Parathyroid adenoma (tissue), 2 donors: ENCODE results near the gene DVL2.

Experiments
- H2AFZ ChIP-seq: fragments of 300-600 bp; sonication (generic); one replicate; pipeline ENCODE4 v1.7.0; 2017; ENCODE audit warnings: antibody characterized with exemption, mild to moderate bottlenecking
- H3K27ac ChIP-seq: fragments of 300-600 bp; sonication (generic); one replicate; pipeline ENCODE4 v1.7.0; 2017
- H3K27me3 ChIP-seq: fragments of 300-600 bp; sonication (generic); one replicate; pipeline ENCODE4 v1.7.0; 2017; ENCODE audit warnings: low read length; ENCODE audit not compliant: control insufficient read depth, insufficient read depth
- H3K36me3 ChIP-seq: fragments of 300-600 bp; sonication (generic); one replicate; pipeline ENCODE4 v1.7.0; 2017; ENCODE audit warnings: low read length; ENCODE audit not compliant: control insufficient read depth, insufficient read depth
- H3K4me1 ChIP-seq: fragments of 300-600 bp; sonication (generic); one replicate; pipeline ENCODE4 v1.7.0; 2017; ENCODE audit warnings: control low read depth
- H3K4me2 ChIP-seq: fragments of 300-600 bp; sonication (generic); one replicate; pipeline ENCODE4 v1.7.0; 2017; ENCODE audit warnings: low read length
- H3K4me3 ChIP-seq: fragments of 300-600 bp; sonication (generic); one replicate; pipeline ENCODE4 v1.7.0; 2017; ENCODE audit warnings: low read depth, low read length
- H3K79me2 ChIP-seq: fragments of 300-600 bp; sonication (generic); one replicate; pipeline ENCODE4 v1.7.0; 2017; ENCODE audit warnings: control low read depth
- H3K9ac ChIP-seq: fragments of 300-600 bp; sonication (generic); one replicate; pipeline ENCODE4 v1.7.0; 2017; ENCODE audit warnings: mild to moderate bottlenecking
- H3K9me3 ChIP-seq: fragments of 300-600 bp; sonication (generic); one replicate; pipeline ENCODE4 v1.7.0; 2017; ENCODE audit warnings: low read length; ENCODE audit not compliant: control insufficient read depth
- TF ChIP-seq, protein P1 (sequence below): fragments of 300-600 bp; sonication (generic); IDR thresholded peaks from one replicate; pipeline ENCODE4 v1.7.0; 2017; ENCODE audit warnings: antibody characterized with exemption, mild to moderate bottlenecking
- donor health status: primary hyperparathyroidism.

Gene DVL2

DNA sequence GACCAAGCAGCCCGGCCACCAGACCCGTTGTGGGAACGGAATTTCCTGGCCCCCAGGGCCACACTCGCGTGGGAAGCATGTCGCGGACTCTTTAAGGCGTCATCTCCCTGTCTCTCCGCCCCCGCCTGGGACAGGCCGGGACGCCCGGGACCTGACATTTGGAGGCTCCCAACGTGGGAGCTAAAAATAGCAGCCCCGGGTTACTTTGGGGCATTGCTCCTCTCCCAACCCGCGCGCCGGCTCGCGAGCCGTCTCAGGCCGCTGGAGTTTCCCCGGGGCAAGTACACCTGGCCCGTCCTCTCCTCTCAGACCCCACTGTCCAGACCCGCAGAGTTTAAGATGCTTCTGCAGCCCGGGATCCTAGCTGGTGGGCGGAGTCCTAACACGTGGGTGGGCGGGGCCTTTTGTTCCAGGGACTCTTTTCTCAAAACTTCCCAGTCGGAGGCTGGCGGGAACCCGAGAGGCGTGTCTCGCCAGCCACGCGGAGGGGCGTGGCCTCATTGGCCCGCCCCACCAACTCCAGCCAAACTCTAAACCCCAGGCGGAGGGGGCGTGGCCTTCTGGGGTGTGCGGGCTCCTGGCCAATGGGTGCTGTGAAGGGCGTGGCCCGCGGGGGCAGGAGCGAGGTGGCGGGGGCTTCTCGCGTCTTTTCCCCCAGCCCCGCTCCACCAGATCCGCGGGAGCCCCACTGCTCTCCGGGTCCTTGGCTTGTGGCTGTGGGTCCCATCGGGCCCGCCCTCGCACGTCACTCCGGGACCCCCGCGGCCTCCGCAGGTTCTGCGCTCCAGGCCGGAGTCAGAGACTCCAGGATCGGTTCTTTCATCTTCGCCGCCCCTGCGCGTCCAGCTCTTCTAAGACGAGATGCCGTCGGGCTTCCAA, 47.0 kb upstream of the DVL2 start, which contains the start of gene SLC2A4:
TSS of gene SLC2A4 (plus strand) at position 645 of the 879 bp plus-strand sequence. CDS start at position 862, 217 bp downstream.
- H3K4me3 ChIP-seq: peak within 1 kb of the TSS; percentile 61
- TF ChIP-seq, protein P1, sequence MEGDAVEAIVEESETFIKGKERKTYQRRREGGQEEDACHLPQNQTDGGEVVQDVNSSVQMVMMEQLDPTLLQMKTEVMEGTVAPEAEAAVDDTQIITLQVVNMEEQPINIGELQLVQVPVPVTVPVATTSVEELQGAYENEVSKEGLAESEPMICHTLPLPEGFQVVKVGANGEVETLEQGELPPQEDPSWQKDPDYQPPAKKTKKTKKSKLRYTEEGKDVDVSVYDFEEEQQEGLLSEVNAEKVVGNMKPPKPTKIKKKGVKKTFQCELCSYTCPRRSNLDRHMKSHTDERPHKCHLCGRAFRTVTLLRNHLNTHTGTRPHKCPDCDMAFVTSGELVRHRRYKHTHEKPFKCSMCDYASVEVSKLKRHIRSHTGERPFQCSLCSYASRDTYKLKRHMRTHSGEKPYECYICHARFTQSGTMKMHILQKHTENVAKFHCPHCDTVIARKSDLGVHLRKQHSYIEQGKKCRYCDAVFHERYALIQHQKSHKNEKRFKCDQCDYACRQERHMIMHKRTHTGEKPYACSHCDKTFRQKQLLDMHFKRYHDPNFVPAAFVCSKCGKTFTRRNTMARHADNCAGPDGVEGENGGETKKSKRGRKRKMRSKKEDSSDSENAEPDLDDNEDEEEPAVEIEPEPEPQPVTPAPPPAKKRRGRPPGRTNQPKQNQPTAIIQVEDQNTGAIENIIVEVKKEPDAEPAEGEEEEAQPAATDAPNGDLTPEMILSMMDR: no peak
- peak within 1 kb of the TSS; percentile 93 for H3K27ac ChIP-seq
- no peaks in the 10 kb centered on the region for H3K36me3 ChIP-seq
- no peak within 1 kb of the TSS for H3K9ac ChIP-seq
- H3K79me2 ChIP-seq: no peaks in the 10 kb centered on the region
- peak within 1 kb of the TSS; percentile 76 for H2AFZ ChIP-seq
- no peaks in the 10 kb centered on the region for H3K9me3 ChIP-seq
- H3K27me3 ChIP-seq: no peaks in the 10 kb centered on the region
- peak within 1 kb of the TSS; percentile 74 for H3K4me2 ChIP-seq
- peaks cover 12% of the 10 kb centered on the region for H3K4me1 ChIP-seq

DNA sequence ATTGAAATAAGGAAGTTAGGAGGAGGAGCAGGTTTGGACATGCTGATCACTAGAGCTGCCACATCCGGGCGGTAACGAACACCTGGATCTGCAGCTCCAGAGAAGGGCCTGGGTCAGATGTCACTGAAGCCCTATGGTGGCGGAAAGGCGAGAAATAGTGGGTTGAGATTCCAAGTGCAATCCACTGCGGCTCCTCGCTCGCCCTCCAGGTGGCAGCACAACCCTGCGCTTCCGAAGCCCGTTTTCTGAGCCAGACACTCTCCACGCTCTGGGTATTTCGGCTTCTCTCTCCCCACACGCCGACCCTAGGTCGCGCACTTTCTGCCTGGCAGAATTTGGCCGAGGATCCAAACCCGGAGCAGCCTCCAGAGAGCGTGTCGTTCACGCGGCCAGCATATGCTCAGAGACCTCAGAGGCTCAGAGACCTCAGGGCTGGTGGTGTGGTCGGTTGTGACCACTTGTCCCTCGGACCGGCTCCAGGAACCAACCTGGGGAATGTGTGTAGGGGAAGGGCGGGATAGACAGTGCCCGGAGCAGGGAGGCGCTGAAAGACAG, 46.3 kb upstream of the DVL2 start:
- Histone ChIP-seq H3K9me3 (no peaks in the 10 kb centered on the region), H2AFZ (peak overlapping the region; percentile 76), H3K27ac (peak overlapping the region; percentile 93), H3K4me1 (peaks cover 12% of the 10 kb centered on the region), H3K36me3 (no peaks in the 10 kb centered on the region), H3K9ac (no peak overlapping the region), H3K4me2 (peak overlapping the region; percentile 74), H3K27me3 (no peaks in the 10 kb centered on the region), H3K4me3 (peak overlapping the region; percentile 61), H3K79me2 (no peaks in the 10 kb centered on the region)
- TF ChIP-seq, protein P1: peak; percentile 96

DNA sequence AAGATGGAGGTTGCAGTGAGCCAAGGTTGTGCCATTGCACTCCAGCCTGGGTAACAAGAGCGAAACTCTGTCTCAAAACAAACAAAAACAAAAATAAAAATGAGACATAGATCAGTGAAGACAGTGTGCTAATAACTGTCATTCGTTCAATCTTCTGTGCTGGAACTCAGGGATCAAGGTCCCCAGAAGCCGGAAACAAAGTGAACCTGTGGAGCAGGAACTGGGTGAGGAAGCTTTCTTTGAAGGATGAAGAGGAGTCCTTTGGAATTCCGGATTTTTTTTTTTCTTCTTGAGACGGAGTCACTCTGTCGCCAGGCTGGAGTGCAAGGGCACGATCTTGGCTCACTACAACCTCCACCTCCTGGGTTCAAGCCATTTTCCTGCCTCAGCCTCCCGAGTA, 45.1 kb upstream of the DVL2 start:
- H3K27ac ChIP-seq: no peak overlapping the region

GRCh38 chr17:7266784-7267183, 32.5 kb upstream of the DVL2 start:
- Histone ChIP-seq H2AFZ (no peak overlapping the region), H3K9ac (no peak overlapping the region), H3K79me2 (no peaks in the 10 kb centered on the region), H3K4me1 (peaks cover 9% of the 10 kb centered on the region), H3K9me3 (no peaks in the 10 kb centered on the region), H3K4me3 (no peak overlapping the region), H3K27ac (no peak overlapping the region), H3K4me2 (no peak overlapping the region), H3K36me3 (no peaks in the 10 kb centered on the region), H3K27me3 (no peaks in the 10 kb centered on the region)
- TF ChIP-seq, protein P1: no peak

More for the DNA sequence above, 45.1 kb upstream of the DVL2 start:
- H3K4me1 ChIP-seq: peaks cover 12% of the 10 kb centered on the region
- no peak overlapping the region for H2AFZ ChIP-seq
- no peaks in the 10 kb centered on the region for H3K79me2 ChIP-seq
- H3K4me3 ChIP-seq: no peak overlapping the region
- H3K9ac ChIP-seq: no peak overlapping the region
- no peaks in the 10 kb centered on the region for H3K27me3 ChIP-seq
- TF ChIP-seq, protein P1: no peak
- H3K36me3 ChIP-seq: no peaks in the 10 kb centered on the region
- H3K4me2 ChIP-seq: no peak overlapping the region
- no peaks in the 10 kb centered on the region for H3K9me3 ChIP-seq
